ENCODE measurements around the gene XKR8. TPM values are rescaled to one million over a fixed set of nuclear protein-coding genes. Genes with fewer than 3 reads are reported as not detected.

XKR8 gene
- total and polyA plus RNA-seq, 2 of the 4 experiments (the other 2 are of a cell fraction): 1.1 to 10.7 TPM

DNA sequence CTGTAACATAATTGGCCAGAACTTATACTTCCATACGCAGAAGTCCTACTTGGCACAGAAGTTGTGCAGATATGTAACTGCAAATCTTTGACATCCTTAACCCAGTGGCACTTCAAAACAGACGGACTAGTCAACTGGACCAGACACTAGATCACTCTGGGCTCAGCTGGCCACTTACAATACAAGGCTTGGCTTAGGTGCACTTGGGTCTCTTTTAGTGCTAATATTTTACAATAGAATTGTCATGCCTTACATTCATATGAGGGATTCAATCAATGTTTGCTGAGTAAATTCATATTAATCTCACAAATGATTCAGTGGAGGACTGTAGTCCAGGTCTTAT is 20.1 kb downstream of the XKR8 start:
- no TSS peak for BruUV-seq (replicated peaks)
- Histone ChIP-seq H2BK5ac (ENCODE audit: low read depth, low read length, poor library complexity, severe bottlenecking) (no peak overlapping the region), H3K4me2 (ENCODE audit: low read depth, low read length) (peak overlapping the region; percentile 47), H2BK15ac (ENCODE audit: low read depth, low read length) (no peak overlapping the region), H3K9me1 (ENCODE audit: insufficient read depth, low read length) (no peaks in the 10 kb centered on the region), H2AK9ac (replicated peaks; ENCODE audit: low read depth, low read length, poor library complexity) (no peak overlapping the region), H4K91ac (ENCODE audit: insufficient read depth, low read depth, low read length) (no peak overlapping the region), H3K56ac (ENCODE audit: extremely low read depth, insufficient read depth, low read length) (no peak overlapping the region), H3K4me3 (ENCODE audit: insufficient read depth, low read depth, low read length) (no peak overlapping the region), H3K9ac (ENCODE audit: low read depth, low read length) (no peak overlapping the region), H3K27ac (ENCODE audit: insufficient read depth, low read length) (no peak overlapping the region), H4K20me1 (ENCODE audit: insufficient read depth, low read length) (no peaks in the 10 kb centered on the region), H3K14ac (replicated peaks; ENCODE audit: low read depth, low read length) (no peak overlapping the region), H3K9me3 (ENCODE audit: control insufficient read depth, insufficient read depth, low read length) (no peaks in the 10 kb centered on the region), H3K27me3 (ENCODE audit: control insufficient read depth, insufficient read depth, low read length) (no peaks in the 10 kb centered on the region), H3K36me3 (ENCODE audit: control insufficient read depth, insufficient read depth, low read length) (no peaks in the 10 kb centered on the region), H2AK5ac (ENCODE audit: low read depth, low read length) (no peak overlapping the region), H3K18ac (ENCODE audit: low read depth, low read length) (no peak overlapping the region), H2BK20ac (ENCODE audit: low read depth, low read length) (no peak overlapping the region), H4K5ac (ENCODE audit: low read depth, low read length) (no peak overlapping the region), H3K79me1 (ENCODE audit: low read depth in 1 of 2, low read length in 2 of 2) (no peaks in the 10 kb centered on the region), H2BK120ac (ENCODE audit: low read depth, low read length) (no peak overlapping the region), H3K23ac (ENCODE audit: low read depth, low read length) (no peak overlapping the region), H3K4ac (ENCODE audit: low read depth, low read length) (no peak overlapping the region), H2AFZ (replicated peaks; ENCODE audit: low read length, poor library complexity) (no peak overlapping the region), H4K8ac (ENCODE audit: low read depth in 2 of 2, low read length in 2 of 2) (no peak overlapping the region), H3K4me1 (ENCODE audit: control insufficient read depth, insufficient read depth, low read length) (peaks cover 2% of the 10 kb centered on the region)
- dilution Hi-C loops (cut with HindIII; ENCODE audit: low sequenced_read_pairs, unreplicated experiment) (no loop called here), intact Hi-C loops (cut with micrococcal nuclease) (loop anchor here (1.0 kb wide), 2 partner anchors 117 to 122 kb away; no protein-coding TSS in a partner anchor), in situ Hi-C loops (cut with MboI; ENCODE audit: low sequenced_read_pairs) (loop anchor here (5.0 kb wide), 1 partner anchor 118 kb away; no protein-coding TSS in a partner anchor)
- WGBS, 2 experiments (ENCODE audit: extremely low coverage in 2 of 2, insufficient read length in 1 of 2): 0% methylated on average over 1 of the region's 2 CpGs; no CpG with 5 or more reads in 1 of the 2 experiments
- POLR2A ChIA-PET (ENCODE audit: unreplicated experiment): interaction anchor here (1.0 kb wide), 1 partner anchor 11 kb away, joined by 4 read pairs; no protein-coding TSS in a partner anchor
- no peak for ATAC-seq (ENCODE audit: low read depth)
- no peak for DNase-seq
- CTCF ChIA-PET: interaction anchor here (1.1 to 1.2 kb wide), 4 partner anchors 10 to 123 kb away, joined by 3 to 6 read pairs (median 4); no protein-coding TSS in a partner anchor
- TF ChIP-seq FOS (IDR thresholded peaks at IDR 0.05; ENCODE audit: low read depth, low read length): no peak
- TF ChIP-seq, protein P1, sequence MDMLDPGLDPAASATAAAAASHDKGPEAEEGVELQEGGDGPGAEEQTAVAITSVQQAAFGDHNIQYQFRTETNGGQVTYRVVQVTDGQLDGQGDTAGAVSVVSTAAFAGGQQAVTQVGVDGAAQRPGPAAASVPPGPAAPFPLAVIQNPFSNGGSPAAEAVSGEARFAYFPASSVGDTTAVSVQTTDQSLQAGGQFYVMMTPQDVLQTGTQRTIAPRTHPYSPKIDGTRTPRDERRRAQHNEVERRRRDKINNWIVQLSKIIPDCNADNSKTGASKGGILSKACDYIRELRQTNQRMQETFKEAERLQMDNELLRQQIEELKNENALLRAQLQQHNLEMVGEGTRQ (IDR thresholded peaks at IDR 0.05; ENCODE audit: low read depth, low read length): no peak
- no peak for TF ChIP-seq CHD1 (IDR thresholded peaks at IDR 0.05; ENCODE audit: low read depth, low read length)
- no peak for TF ChIP-seq MAZ (IDR thresholded peaks at IDR 0.05; ENCODE audit: borderline replicate concordance, low read depth, low read length)
- no peak for TF ChIP-seq CEBPB (IDR thresholded peaks at IDR 0.05; ENCODE audit: low read depth, low read length)
- TF ChIP-seq, protein P2, sequence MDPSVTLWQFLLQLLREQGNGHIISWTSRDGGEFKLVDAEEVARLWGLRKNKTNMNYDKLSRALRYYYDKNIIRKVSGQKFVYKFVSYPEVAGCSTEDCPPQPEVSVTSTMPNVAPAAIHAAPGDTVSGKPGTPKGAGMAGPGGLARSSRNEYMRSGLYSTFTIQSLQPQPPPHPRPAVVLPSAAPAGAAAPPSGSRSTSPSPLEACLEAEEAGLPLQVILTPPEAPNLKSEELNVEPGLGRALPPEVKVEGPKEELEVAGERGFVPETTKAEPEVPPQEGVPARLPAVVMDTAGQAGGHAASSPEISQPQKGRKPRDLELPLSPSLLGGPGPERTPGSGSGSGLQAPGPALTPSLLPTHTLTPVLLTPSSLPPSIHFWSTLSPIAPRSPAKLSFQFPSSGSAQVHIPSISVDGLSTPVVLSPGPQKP (IDR thresholded peaks at IDR 0.05; ENCODE audit: borderline replicate concordance, low read depth, low read length): no peak

Data from IMR-90 (cell line).